G401 (cell line): Measurements from ENCODE around the gene ZNF497. TPM values are rescaled to one million over a fixed set of nuclear protein-coding genes. Genes with fewer than 3 reads are reported as not detected.
"Not testable (repeated sequence)": the region's sequence is repeated elsewhere in the genome, so short reads cannot be mapped to it uniquely, and the experiment has no call there.

Experiments used
- DNase-seq: peaks from one replicate; pipeline ENCODE4 v3.0.0-alpha.2; 2015; ENCODE audit warnings: low spot score
- in situ Hi-C: cut with HindIII; loops from 2 replicates; pipeline ENCODE4 v1.10.0; 2016; ENCODE audit warnings: low sequenced_read_pairs, mixed read lengths
- total RNA-seq: library from RNA; depleted of rRNA; stranded (reverse); fragments of >200 nt; shearing (Covaris generic); gene quantifications from 2 replicates; pipeline ENCODE4 v1.2.3, GENCODE V29; 2014; rRNA removed

The ZNF497 gene
- total RNA-seq, 1 experiment from 2014 or later, result 1.2 TPM

- no peak for DNase-seq
- in situ Hi-C loops, result no loop called here
Observed at GRCh38 chr19:58325311-58326022, 37.1 kb downstream of the ZNF497 start.

- in situ Hi-C loops, result no loop called here
- no peak for DNase-seq
Observed at GRCh38 chr19:58319241-58319640, 43.3 kb downstream of the ZNF497 start.

GRCh38 chr19:58318297-58318696 is 44.3 kb downstream of the ZNF497 start:
- no peak for DNase-seq
- in situ Hi-C loops, result no loop called here

- in situ Hi-C loops, result no loop called here
- DNase-seq, result no peak
Observed at GRCh38 chr19:58317476-58318072, 45.0 kb downstream of the ZNF497 start.

- in situ Hi-C loops, result no loop called here
Observed at GRCh38 chr19:58315580-58315979, 47.0 kb downstream of the ZNF497 start.

GRCh38 chr19:58311345-58311865 is 51.1 kb downstream of the ZNF497 start:
- in situ Hi-C loops, result no loop called here

More at GRCh38 chr19:58315580-58315979, 47.0 kb downstream of the ZNF497 start:
- no peak for DNase-seq

GRCh38 chr19:58310685-58311084 is 51.9 kb downstream of the ZNF497 start:
- in situ Hi-C loops, result not testable (repeated sequence)
- peak; percentile 63 for DNase-seq

More at GRCh38 chr19:58311345-58311865, 51.1 kb downstream of the ZNF497 start:
- DNase-seq, result no peak

GRCh38 chr19:58307736-58308135 is 54.8 kb downstream of the ZNF497 start:
- DNase-seq, result no peak
- in situ Hi-C loops, result no loop called here

- in situ Hi-C loops, result no loop called here
- no peak for DNase-seq
Observed at GRCh38 chr19:58305932-58306323, 56.6 kb downstream of the ZNF497 start.

- peak; percentile 99 for DNase-seq
- in situ Hi-C loops, result no loop called here
Observed at GRCh38 chr19:58305065-58305931, 57.3 kb downstream of the ZNF497 start, which contains the start of gene ERVK3-1. ERVK3-1 (plus strand) TSS chr19:58305377; CDS start chr19:58312169, 6,792 bp downstream.

- in situ Hi-C loops, result no loop called here
- DNase-seq, result no peak
Observed at GRCh38 chr19:58304748-58305064, 57.8 kb downstream of the ZNF497 start.

Other genes starting within 250 kb of the ZNF497 start
- gene ZNF329, start 212.0 kb downstream of the ZNF497 start, total RNA-seq, result 14.5 and 16.9 TPM in 2 replicates
- gene ZNF274, start 179.7 kb downstream of the ZNF497 start, total RNA-seq, result 41.3 and 54.2 TPM in 2 replicates
- gene ZNF544, start 133.8 kb downstream of the ZNF497 start, total RNA-seq, result 51.5 and 64.3 TPM in 2 replicates
- 5.2 and 6.5 TPM in 2 replicates for gene ZNF8, start 83.8 kb downstream of the ZNF497 start, total RNA-seq
- 22.0 and 23.4 TPM in 2 replicates for gene ERVK3-1, start 57.4 kb downstream of the ZNF497 start, total RNA-seq
- 2.9 and 3.7 TPM in 2 replicates for gene ZSCAN22, start 35.8 kb downstream of the ZNF497 start, total RNA-seq
- gene A1BG, start 9.3 kb downstream of the ZNF497 start, total RNA-seq, result 64.2 and 80.3 TPM in 2 replicates
- gene ZNF837, start 18.3 kb upstream of the ZNF497 start, total RNA-seq, result 9.2 and 9.6 TPM in 2 replicates
- gene RPS5, start 24.5 kb upstream of the ZNF497 start, total RNA-seq, result 2,081 and 2,975 TPM in 2 replicates
- not detected in 2 replicates for gene RNF225, start 32.9 kb upstream of the ZNF497 start, total RNA-seq
- gene ZNF584, start 45.9 kb upstream of the ZNF497 start, total RNA-seq, result 25.8 and 60.2 TPM in 2 replicates
- not detected in 2 replicates for gene ZNF132, start 77.4 kb upstream of the ZNF497 start, total RNA-seq
- 8.1 and 11.0 TPM in 2 replicates for gene ZNF324B, start 88.9 kb upstream of the ZNF497 start, total RNA-seq
- 10.8 and 11.6 TPM in 2 replicates for gene ZNF324, start 104.3 kb upstream of the ZNF497 start, total RNA-seq
- 12.8 and 22.3 TPM in 2 replicates for gene ZNF446, start 113.6 kb upstream of the ZNF497 start, total RNA-seq
- 12.0 and 28.6 TPM in 2 replicates for gene SLC27A5, start 149.2 kb upstream of the ZNF497 start, total RNA-seq
- gene ZBTB45, start 157.1 kb upstream of the ZNF497 start, total RNA-seq, result 6.1 and 6.6 TPM in 2 replicates
- gene TRIM28, start 181.3 kb upstream of the ZNF497 start, total RNA-seq, result 579 and 1,015 TPM in 2 replicates
- 71.9 and 97.7 TPM in 2 replicates for gene CHMP2A, start 192.4 kb upstream of the ZNF497 start, total RNA-seq
- gene UBE2M, start 195.9 kb upstream of the ZNF497 start, total RNA-seq, result 187 and 192 TPM in 2 replicates
- 9.4 and 10.7 TPM in 2 replicates for gene MZF1, start 210.6 kb upstream of the ZNF497 start, total RNA-seq